GM12874 (cell line): ENCODE measurements around the gene MUC4.

ENCODE experiments used
- TF ChIP-seq, protein P1 (sequence below): IDR thresholded peaks from 2 replicates; pipeline ENCODE4 v1.5.1; 2011; ENCODE audit warnings: low read depth, mild to moderate bottlenecking, control low read depth, low read length, moderate library complexity; ENCODE audit not compliant: insufficient read depth

Gene MUC4

GRCh38 chr3:195834675-195835583 lies 23.2 kb upstream of the MUC4 start:
- TF ChIP-seq, protein P1, sequence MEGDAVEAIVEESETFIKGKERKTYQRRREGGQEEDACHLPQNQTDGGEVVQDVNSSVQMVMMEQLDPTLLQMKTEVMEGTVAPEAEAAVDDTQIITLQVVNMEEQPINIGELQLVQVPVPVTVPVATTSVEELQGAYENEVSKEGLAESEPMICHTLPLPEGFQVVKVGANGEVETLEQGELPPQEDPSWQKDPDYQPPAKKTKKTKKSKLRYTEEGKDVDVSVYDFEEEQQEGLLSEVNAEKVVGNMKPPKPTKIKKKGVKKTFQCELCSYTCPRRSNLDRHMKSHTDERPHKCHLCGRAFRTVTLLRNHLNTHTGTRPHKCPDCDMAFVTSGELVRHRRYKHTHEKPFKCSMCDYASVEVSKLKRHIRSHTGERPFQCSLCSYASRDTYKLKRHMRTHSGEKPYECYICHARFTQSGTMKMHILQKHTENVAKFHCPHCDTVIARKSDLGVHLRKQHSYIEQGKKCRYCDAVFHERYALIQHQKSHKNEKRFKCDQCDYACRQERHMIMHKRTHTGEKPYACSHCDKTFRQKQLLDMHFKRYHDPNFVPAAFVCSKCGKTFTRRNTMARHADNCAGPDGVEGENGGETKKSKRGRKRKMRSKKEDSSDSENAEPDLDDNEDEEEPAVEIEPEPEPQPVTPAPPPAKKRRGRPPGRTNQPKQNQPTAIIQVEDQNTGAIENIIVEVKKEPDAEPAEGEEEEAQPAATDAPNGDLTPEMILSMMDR = no peak

DNA sequence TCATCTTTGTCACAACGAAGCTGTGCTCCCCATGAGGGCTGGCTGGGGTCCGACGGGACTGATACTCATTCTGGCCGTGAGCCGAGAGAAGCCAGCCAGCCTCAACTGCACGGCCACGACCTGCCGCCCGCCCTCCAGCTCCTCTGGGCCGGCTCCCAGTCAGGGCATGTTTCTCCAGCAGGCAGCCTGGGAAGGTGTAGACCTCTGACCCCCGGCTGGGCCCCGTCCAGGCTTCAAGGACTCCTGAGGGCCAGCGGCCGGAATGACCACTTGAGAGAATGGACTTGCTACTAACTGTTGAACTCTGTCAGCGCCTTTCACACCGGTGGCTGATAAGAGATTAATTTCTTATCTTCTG lies 18.1 kb upstream of the MUC4 start:
- TF ChIP-seq, protein P1 = no peak

GRCh38 chr3:195828762-195829161 lies 17.0 kb upstream of the MUC4 start:
- TF ChIP-seq, protein P1 = no peak

DNA sequence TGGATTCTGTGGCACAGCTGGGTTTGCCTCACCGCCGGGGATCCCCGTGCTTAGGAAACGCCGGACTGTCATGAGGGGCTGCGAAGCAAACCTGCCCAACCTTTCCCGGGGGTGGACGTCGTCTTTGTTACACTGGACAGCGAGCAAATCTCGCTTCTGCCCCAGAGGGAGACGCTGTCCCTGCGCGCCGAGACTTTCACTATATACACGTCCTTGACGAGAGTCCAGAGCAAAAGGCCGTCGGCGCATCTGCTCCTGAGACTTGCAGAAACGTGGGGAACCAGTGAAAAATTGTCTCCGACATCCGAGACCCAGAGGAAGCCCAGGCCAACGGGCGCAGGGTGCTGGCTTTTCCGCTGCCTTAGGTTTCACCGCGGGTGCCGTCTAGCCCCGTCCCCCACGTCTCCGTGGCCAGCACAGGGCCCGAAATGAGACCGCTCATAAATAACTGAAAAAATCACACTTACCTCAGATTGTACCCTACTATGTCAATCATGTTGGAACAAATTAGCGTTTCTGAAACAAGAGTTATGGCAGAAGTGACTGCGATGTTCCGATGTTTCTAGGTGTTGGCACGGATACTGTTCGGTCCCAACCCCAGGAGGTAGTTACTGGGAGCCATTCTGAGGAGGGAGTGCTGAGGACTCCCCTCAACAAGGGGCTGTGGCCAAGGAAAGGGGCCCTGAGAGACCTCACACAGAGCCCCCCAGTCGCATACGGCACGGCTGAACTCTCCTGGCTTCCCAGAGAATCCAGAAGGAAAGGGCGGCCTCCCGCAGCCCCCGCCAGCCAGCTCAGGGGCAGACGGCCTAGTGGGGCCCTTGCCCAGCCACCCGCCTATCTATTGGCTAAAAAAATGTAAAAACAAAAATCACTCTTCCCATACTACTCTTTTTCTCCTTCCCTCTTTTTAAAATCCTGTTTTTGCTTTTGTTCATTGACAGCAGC lies 14.4 kb upstream of the MUC4 start:
- TF ChIP-seq, protein P1 = no peak

DNA sequence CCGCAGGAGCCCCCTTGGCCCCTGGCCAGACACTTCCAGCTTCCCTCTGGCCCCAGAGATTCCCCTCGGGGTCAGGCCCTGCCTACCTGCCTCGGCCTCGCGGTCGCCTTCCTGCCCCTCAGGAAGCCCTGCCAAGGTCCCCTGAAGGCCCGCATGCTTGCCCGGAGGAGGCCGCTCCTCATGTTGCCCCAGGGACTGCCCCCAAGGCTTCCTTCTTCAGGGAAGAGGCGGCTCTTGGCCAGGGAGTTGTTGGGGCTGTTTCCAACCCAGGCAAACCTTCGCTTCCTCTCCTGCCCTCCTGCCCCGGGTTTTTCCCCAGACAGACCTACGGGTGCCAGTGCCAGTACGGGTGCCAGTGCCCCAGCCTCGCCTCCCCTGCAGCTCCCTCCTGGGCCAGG lies 13.5 kb upstream of the MUC4 start:
- TF ChIP-seq, protein P1 = no peak

DNA sequence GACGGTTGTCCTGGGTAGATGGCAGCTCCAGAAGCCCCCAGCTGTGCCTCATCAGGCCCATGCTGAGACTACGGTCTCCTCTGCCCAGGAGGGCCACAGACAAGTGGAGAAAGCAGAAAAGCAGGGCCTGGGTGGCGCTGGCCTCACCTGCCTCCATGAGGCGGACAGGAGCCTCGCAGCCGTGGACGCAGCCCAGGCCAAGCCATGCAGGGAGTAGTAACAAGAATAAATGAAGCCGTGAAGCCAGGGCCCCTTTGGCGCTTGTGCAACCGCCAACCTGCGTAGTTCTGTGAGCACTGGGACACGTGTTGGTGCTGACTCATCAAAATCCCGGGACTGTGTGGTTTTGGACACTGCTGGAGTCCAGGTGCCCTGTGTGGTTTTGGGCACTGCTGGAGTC lies 12.3 kb upstream of the MUC4 start:
- TF ChIP-seq, protein P1 = no peak

- TF ChIP-seq, protein P1 = no peak
Measured at GRCh38 chr3:195823280-195823679, 11.6 kb upstream of the MUC4 start.
